CD4-positive, alpha-beta T cell treated with Interleukin-10 for 1 hour (primary cell): Measurements from ENCODE around the gene ITGA8.
"Not testable (repeated sequence)": the region's sequence is repeated elsewhere in the genome, so short reads cannot be mapped to it uniquely, and the experiment has no call there.

Experiments
- DNase-seq: peaks from one replicate; pipeline ENCODE4 v3.0.0-alpha.2; 2020

The ITGA8 gene

GRCh38 chr10:15605740-15606369 lies 113.9 kb downstream of the ITGA8 start:
- DNase-seq, result no peak

GRCh38 chr10:15603446-15604011 lies 116.2 kb downstream of the ITGA8 start:
- no peak for DNase-seq

- no peak for DNase-seq
Observed at GRCh38 chr10:15601819-15602218, 117.9 kb downstream of the ITGA8 start.

- DNase-seq, result no peak
Observed at GRCh38 chr10:15595260-15595659, 124.5 kb downstream of the ITGA8 start.

GRCh38 chr10:15591937-15592336 lies 127.8 kb downstream of the ITGA8 start:
- no peak for DNase-seq

- DNase-seq, result no peak
Observed at GRCh38 chr10:15591431-15591830, 128.3 kb downstream of the ITGA8 start.

GRCh38 chr10:15588635-15589508 lies 130.8 kb downstream of the ITGA8 start:
- DNase-seq, result no peak

- no peak for DNase-seq
Observed at GRCh38 chr10:15588151-15588550, 131.6 kb downstream of the ITGA8 start.

- DNase-seq, result no peak
Observed at GRCh38 chr10:15587271-15587670, 132.5 kb downstream of the ITGA8 start.

- peak; percentile 4 for DNase-seq
Observed at GRCh38 chr10:15585303-15585715, 134.4 kb downstream of the ITGA8 start.

- DNase-seq, result not testable (repeated sequence)
Observed at GRCh38 chr10:15582972-15583371, 136.8 kb downstream of the ITGA8 start.

GRCh38 chr10:15579605-15580004 lies 140.1 kb downstream of the ITGA8 start:
- no peak for DNase-seq

GRCh38 chr10:15572531-15573045 lies 147.1 kb downstream of the ITGA8 start:
- DNase-seq, result no peak

GRCh38 chr10:15571575-15571974 lies 148.1 kb downstream of the ITGA8 start:
- DNase-seq, result no peak

- no peak for DNase-seq
Observed at GRCh38 chr10:15570738-15571339, 148.9 kb downstream of the ITGA8 start.

GRCh38 chr10:15567952-15568351 lies 151.8 kb downstream of the ITGA8 start:
- no peak for DNase-seq

GRCh38 chr10:15563246-15563645 lies 156.5 kb downstream of the ITGA8 start:
- no peak for DNase-seq

- DNase-seq, result no peak
Observed at GRCh38 chr10:15562578-15562977, 157.1 kb downstream of the ITGA8 start.

GRCh38 chr10:15562116-15562515 lies 157.6 kb downstream of the ITGA8 start:
- no peak for DNase-seq

- no peak for DNase-seq
Observed at GRCh38 chr10:15558136-15558535, 161.6 kb downstream of the ITGA8 start.

GRCh38 chr10:15557168-15557567 lies 162.6 kb downstream of the ITGA8 start:
- not testable (repeated sequence) for DNase-seq

GRCh38 chr10:15550950-15551349 lies 168.8 kb downstream of the ITGA8 start:
- no peak for DNase-seq

- DNase-seq, result no peak
Observed at GRCh38 chr10:15548331-15548730, 171.4 kb downstream of the ITGA8 start.
